Neural crest cell (in vitro differentiated cells): ENCODE measurements around the gene OMG. TPM values are rescaled to one million over a fixed set of nuclear protein-coding genes. Genes with fewer than 3 reads are reported as not detected.

ENCODE experiments used
- DNase-seq: peaks from one replicate; pipeline ENCODE4 v3.0.0; 2021; ENCODE audit warnings: low read depth, mixed read lengths, low spot score
- H3K27ac Mint-ChIP-seq: one replicate; pipeline ENCODE4 v1.8.0; 2021; ENCODE audit warnings: mild to moderate bottlenecking, mixed read lengths; ENCODE audit not compliant: unreplicated experiment
- H3K27me3 Mint-ChIP-seq: 2 replicates; pipeline ENCODE4 v1.8.0; 2021; ENCODE audit warnings: low read depth, mild to moderate bottlenecking, mixed read lengths
- H3K36me3 Mint-ChIP-seq: 2 replicates; pipeline ENCODE4 v1.8.0; 2021; ENCODE audit warnings: low read depth, mild to moderate bottlenecking, mixed read lengths
- H3K4me1 Mint-ChIP-seq: 2 replicates; pipeline ENCODE4 v1.8.0; 2021; ENCODE audit warnings: mixed read lengths
- H3K4me3 Mint-ChIP-seq: one replicate; pipeline ENCODE4 v1.8.0; 2021; ENCODE audit warnings: mild to moderate bottlenecking, mixed read lengths
- H3K9me3 Mint-ChIP-seq: 2 replicates; pipeline ENCODE4 v1.8.0; 2021; ENCODE audit warnings: mixed read lengths
- total RNA-seq: library from RNA; stranded (reverse); gene quantifications from 2 replicates; pipeline ENCODE4 v1.2.1, GENCODE V29; 2021
- TF ChIP-seq, protein P1 (sequence below): fragments of 200-600 bp; sonication (generic); conservative IDR thresholded peaks from 2 replicates; pipeline ENCODE4 v1.5.0; 2021; ENCODE audit warnings: antibody characterized with exemption, mild to moderate bottlenecking

Gene OMG
- total RNA-seq, 1 donor from 2014 or later = not detected

DNA sequence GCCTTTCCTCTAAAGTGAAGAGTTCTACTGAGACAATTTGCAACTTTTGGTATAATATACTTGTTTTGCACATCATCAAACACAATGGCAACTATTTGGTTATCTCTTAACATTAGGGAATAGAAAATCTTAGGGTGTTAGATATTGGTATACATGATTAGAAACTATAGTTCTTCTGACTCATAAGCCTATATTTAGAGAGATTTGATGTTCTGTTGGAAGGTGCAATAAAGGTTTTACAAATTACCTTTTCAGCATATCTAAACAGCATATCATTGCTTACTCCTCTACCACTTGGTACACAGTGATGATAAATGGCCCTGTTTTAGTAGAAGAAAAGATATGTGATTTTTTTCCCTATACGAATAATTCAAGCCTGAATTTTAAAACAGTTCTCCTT lies 10.6 kb upstream of the OMG start:
- peaks cover 19% of the 10 kb centered on the region for H3K36me3 Mint-ChIP-seq
- H3K27ac Mint-ChIP-seq = no peak overlapping the region
- no peaks in the 10 kb centered on the region for H3K27me3 Mint-ChIP-seq
- DNase-seq = no peak
- no peak overlapping the region for H3K4me3 Mint-ChIP-seq
- TF ChIP-seq, protein P1, sequence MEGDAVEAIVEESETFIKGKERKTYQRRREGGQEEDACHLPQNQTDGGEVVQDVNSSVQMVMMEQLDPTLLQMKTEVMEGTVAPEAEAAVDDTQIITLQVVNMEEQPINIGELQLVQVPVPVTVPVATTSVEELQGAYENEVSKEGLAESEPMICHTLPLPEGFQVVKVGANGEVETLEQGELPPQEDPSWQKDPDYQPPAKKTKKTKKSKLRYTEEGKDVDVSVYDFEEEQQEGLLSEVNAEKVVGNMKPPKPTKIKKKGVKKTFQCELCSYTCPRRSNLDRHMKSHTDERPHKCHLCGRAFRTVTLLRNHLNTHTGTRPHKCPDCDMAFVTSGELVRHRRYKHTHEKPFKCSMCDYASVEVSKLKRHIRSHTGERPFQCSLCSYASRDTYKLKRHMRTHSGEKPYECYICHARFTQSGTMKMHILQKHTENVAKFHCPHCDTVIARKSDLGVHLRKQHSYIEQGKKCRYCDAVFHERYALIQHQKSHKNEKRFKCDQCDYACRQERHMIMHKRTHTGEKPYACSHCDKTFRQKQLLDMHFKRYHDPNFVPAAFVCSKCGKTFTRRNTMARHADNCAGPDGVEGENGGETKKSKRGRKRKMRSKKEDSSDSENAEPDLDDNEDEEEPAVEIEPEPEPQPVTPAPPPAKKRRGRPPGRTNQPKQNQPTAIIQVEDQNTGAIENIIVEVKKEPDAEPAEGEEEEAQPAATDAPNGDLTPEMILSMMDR = no peak
- H3K9me3 Mint-ChIP-seq = peaks cover 4% of the 10 kb centered on the region
- H3K4me1 Mint-ChIP-seq = no peaks in the 10 kb centered on the region

GRCh38 chr17:31299624-31300023 lies 2.6 kb upstream of the OMG start:
- Mint-ChIP-seq H3K36me3 (peaks cover 6% of the 10 kb centered on the region), H3K27me3 (no peaks in the 10 kb centered on the region), H3K9me3 (no peaks in the 10 kb centered on the region), H3K27ac (no peak overlapping the region), H3K4me3 (no peak overlapping the region), H3K4me1 (peaks cover 7% of the 10 kb centered on the region)
- no peak for DNase-seq
- TF ChIP-seq, protein P1 = no peak

DNA sequence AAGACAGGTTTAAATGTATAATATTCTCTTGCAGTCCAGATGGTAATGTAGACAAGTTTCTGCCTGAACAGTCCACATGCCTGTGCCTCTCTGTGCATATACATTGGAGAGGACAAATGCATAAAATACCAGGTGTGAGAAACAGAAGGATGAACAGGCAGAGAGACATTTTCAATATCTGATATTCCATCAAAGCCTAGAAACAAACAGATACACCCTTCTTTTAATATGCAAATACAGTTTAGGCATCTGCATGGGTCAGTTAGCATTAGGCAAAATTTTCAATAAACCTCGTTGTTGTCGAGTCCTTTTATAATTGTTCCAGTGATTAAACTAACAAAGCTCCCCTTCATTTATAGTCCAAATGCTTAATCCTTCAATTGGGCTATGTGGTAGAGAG lies 897 bp downstream of the OMG start:
- Mint-ChIP-seq H3K4me3 (no peak overlapping the region), H3K36me3 (peaks cover 5% of the 10 kb centered on the region), H3K27ac (no peak overlapping the region), H3K27me3 (no peaks in the 10 kb centered on the region), H3K4me1 (peaks cover 7% of the 10 kb centered on the region), H3K9me3 (no peaks in the 10 kb centered on the region)
- TF ChIP-seq, protein P1 = no peak
- no peak for DNase-seq

DNA sequence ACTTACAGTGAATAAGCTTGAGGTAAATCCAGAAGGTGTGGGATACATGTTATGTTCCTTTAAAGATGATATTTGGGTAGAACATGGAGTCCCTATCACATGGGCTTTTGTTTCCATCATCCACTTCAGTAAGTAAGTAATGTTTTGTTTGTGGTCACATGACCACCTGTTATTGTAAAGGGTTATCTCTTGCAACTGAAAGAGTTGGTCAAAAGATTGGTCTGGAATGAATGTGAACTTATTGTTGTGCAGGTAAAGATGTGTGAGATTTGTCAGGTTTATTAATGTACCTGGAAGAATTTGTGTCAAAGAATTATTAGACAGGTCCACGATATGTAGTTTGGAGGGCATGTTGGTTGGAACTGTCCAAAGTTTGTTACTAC lies 1.6 kb downstream of the OMG start:
- TF ChIP-seq, protein P1 = no peak
- DNase-seq = no peak
- no peaks in the 10 kb centered on the region for H3K27me3 Mint-ChIP-seq
- H3K4me1 Mint-ChIP-seq = peaks cover 7% of the 10 kb centered on the region
- H3K4me3 Mint-ChIP-seq = no peak overlapping the region
- H3K27ac Mint-ChIP-seq = no peak overlapping the region
- H3K36me3 Mint-ChIP-seq = peaks cover 5% of the 10 kb centered on the region
- H3K9me3 Mint-ChIP-seq = no peaks in the 10 kb centered on the region

DNA sequence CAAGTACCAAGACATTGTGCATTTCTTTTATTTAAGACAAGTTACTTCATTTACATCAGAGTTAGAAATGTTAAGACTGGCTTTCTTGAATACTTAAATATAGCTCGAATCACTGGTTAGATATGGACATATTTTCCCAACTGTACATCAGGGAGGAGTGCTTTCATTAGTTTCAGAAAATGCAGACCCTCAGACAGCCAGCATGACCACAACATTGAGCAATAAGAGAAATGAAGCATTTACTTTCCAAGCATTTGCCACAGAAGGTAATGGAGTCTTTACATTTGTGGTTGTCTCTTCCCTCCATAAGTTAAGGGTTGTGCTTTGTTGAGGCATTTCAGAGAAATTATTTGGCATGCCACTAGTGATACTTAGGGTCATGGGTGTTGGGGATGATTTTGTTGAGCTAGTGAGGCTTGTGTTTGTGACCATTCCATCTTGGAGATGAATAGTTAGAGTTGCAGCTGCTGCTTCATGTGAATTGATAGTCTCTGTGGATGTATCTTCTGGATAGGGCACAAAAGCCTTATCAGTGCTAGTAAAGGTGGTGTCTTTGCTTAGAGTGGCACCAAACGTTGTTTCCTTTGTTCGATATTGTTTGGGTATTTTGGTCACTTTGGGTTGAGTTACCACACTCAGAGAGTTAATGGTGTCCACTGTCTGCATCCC lies 2.1 kb downstream of the OMG start:
- Mint-ChIP-seq H3K4me3 (no peak overlapping the region), H3K4me1 (peaks cover 7% of the 10 kb centered on the region), H3K9me3 (no peaks in the 10 kb centered on the region), H3K36me3 (peaks cover 5% of the 10 kb centered on the region), H3K27me3 (no peaks in the 10 kb centered on the region), H3K27ac (no peak overlapping the region)
- no peak for DNase-seq
- TF ChIP-seq, protein P1 = no peak
